ENCODE data around the gene AMIGO1. TPM values are rescaled to one million over a fixed set of nuclear protein-coding genes. Genes with fewer than 3 reads are reported as not detected.
A peak's percentile ranks its signal among the peaks of the same experiment; 100 is the strongest.

Gene AMIGO1
- 1 to 10 TPM in 1 of 2 donors, under 1 TPM in 1; 0.97 to 1.3 TPM for total RNA-seq

DNA sequence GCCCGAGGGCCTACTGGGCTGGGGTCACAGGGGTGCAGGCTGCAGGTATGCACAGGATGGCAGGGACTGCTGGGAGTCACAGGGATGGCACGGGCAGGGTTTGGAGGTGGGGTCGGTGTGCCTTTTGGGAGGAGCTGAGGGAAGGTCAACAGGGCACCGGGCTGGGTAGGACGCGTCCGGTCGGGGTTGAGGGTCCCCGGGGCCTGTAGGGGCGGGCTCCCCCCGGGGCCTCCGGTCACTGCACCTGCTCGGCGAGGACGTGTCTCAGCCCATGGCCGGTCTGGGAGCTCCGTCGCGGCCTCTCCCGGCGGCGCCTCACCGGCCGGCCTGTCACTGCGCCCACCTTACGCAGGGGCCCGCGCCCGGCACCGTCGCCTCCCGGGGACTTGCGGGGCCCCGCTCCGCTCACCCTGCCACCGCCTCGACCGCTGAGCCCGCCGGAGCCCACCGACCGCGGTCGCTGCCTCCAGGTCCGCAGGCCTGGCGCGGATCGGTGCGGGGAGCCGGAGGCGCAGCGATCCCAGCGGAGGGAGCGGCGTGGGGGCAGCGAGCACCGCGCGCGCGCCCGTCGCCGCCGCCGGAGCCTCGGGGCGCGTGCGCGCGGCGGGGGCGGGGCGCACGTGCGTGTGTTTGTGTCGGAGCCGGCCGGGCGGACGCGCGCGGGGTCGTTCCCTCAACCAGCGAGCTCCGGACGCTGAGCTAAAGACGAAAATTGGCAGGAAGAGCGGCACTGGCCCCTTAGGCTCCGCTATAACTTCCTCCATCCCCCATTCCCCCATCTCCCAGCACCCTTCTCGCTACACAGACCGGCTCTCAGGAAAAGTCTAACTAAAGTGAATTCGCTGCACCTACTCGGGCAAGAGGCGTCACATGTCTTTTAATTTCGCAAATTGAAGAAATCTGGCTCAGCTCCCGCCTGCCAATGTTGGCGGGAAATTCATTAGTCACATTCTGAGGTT, at the start of gene AMIGO1:
Gene AMIGO1, minus strand, starts transcription at position 552 of the 959 bp plus-strand sequence. CDS start 815 bp downstream, outside the sequence.
- H3K27ac Mint-ChIP-seq, result peak within 1 kb of the TSS; percentile 26 to 74
- DNase-seq (ENCODE audit: low spot score in 2 of 2) (peak in 1 of 2 donors; percentile 63), ATAC-seq (peak; percentile 62 to 70)
- H3K9me3 Mint-ChIP-seq, result no peaks in the 10 kb centered on the region
- peaks cover 0 to 10% of the 10 kb centered on the region in 2 donors for H3K36me3 Mint-ChIP-seq

GRCh38 chr1:109557520-109557919, 48.0 kb upstream of the AMIGO1 start:
- H3K36me3 Mint-ChIP-seq, result peaks cover 0 to 6% of the 10 kb centered on the region in 2 donors
- no peak for ATAC-seq
- DNase-seq (ENCODE audit: low spot score in 2 of 2), result no peak
- no peak overlapping the region for H3K27ac Mint-ChIP-seq
- no peaks in the 10 kb centered on the region for H3K9me3 Mint-ChIP-seq

GRCh38 chr1:109556563-109556962, 47.0 kb upstream of the AMIGO1 start:
- no peak for ATAC-seq
- Mint-ChIP-seq H3K36me3 (peaks cover 0 to 6% of the 10 kb centered on the region in 2 donors), H3K9me3 (no peaks in the 10 kb centered on the region), H3K27ac (no peak overlapping the region)
- DNase-seq (ENCODE audit: low spot score in 2 of 2), result no peak

- DNase-seq (ENCODE audit: low spot score in 2 of 2) (peak; percentile 90 to 96), ATAC-seq (peak; percentile 97 to 99)
- H3K36me3 Mint-ChIP-seq, result peaks cover 12 to 21% of the 10 kb centered on the region in 2 donors
- H3K9me3 Mint-ChIP-seq, result no peaks in the 10 kb centered on the region
- peak within 1 kb of the TSS; percentile 95 to 99 for H3K27ac Mint-ChIP-seq
These were observed 39.1 kb upstream of the AMIGO1 start, which contains the start of gene GNAI3 for GRCh38 chr1:109548321-109549267. TSS of gene GNAI3 (plus strand) at chr1:109548615. CDS start at chr1:109548721, 106 bp downstream.

- ATAC-seq, result no peak
- no peak for DNase-seq (ENCODE audit: low spot score in 2 of 2)
- Mint-ChIP-seq H3K27ac (peak overlapping the region; percentile 95 to 99), H3K9me3 (no peaks in the 10 kb centered on the region), H3K36me3 (peaks cover 12 to 21% of the 10 kb centered on the region in 2 donors)
These were observed 38.2 kb upstream of the AMIGO1 start for GRCh38 chr1:109547463-109548320.

- DNase-seq (ENCODE audit: low spot score in 2 of 2) (peak; percentile 74 to 90), ATAC-seq (peak; percentile 50 to 55)
- H3K27ac Mint-ChIP-seq, result peak overlapping the region; percentile 69 to 95
- H3K9me3 Mint-ChIP-seq, result no peaks in the 10 kb centered on the region
- peaks cover 12 to 21% of the 10 kb centered on the region in 2 donors for H3K36me3 Mint-ChIP-seq
These were observed 37.0 kb upstream of the AMIGO1 start for GRCh38 chr1:109546311-109547109.

- ATAC-seq (no peak), DNase-seq (ENCODE audit: low spot score in 2 of 2) (no peak)
- no peaks in the 10 kb centered on the region for H3K9me3 Mint-ChIP-seq
- H3K36me3 Mint-ChIP-seq, result peaks cover 11 to 18% of the 10 kb centered on the region in 2 donors
- H3K27ac Mint-ChIP-seq, result no peak overlapping the region
These were observed 34.6 kb upstream of the AMIGO1 start for GRCh38 chr1:109543988-109544735.

- H3K9me3 Mint-ChIP-seq, result no peaks in the 10 kb centered on the region
- ATAC-seq (no peak), DNase-seq (ENCODE audit: low spot score in 2 of 2) (no peak)
- peaks cover 4 to 11% of the 10 kb centered on the region in 2 donors for H3K36me3 Mint-ChIP-seq
- peak overlapping the region in 1 of 2 donors; percentile 27 for H3K27ac Mint-ChIP-seq
These were observed 33.9 kb upstream of the AMIGO1 start for GRCh38 chr1:109543283-109543987.

GRCh38 chr1:109542657-109543056, 33.1 kb upstream of the AMIGO1 start:
- no peak for ATAC-seq
- H3K36me3 Mint-ChIP-seq, result peaks cover 0 to 3% of the 10 kb centered on the region in 2 donors
- no peaks in the 10 kb centered on the region for H3K9me3 Mint-ChIP-seq
- DNase-seq (ENCODE audit: low spot score in 2 of 2), result no peak
- H3K27ac Mint-ChIP-seq, result no peak overlapping the region

- ATAC-seq, result no peak
- no peaks in the 10 kb centered on the region for H3K36me3 Mint-ChIP-seq
These were observed 31.6 kb upstream of the AMIGO1 start for GRCh38 chr1:109541102-109541501.

DNA sequence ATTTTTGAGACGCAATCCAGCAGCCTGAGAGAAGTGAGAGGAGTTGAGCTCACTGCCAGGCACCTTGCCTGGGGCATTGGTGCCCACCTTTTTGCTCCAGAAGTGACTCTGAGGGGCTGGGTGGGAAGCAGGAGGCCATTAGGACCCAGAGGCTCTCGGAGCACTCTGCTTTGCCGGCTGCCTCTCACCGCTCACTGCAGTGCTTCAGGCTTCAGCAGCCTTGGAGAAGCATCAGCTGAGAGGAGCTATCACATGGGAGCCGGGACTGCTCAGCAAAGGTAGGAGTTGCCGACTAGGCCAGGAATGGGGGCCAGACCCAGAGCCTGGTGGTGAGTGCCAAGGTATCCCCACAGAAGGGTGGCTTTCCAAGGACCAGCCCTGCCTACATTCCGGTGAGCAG, 30.1 kb upstream of the AMIGO1 start, which contains the start of gene GPR61:
Gene GPR61, plus strand, starts transcription at position 197 of the 400 bp plus-strand sequence. CDS start 3,151 bp downstream, outside the sequence.
- ATAC-seq (no peak), DNase-seq (ENCODE audit: low spot score in 2 of 2) (no peak)
- Mint-ChIP-seq H3K36me3 (no peaks in the 10 kb centered on the region), H3K9me3 (no peaks in the 10 kb centered on the region), H3K27ac (peak within 1 kb of the TSS in 1 of 2 donors; percentile 20)

More at GRCh38 chr1:109541102-109541501, 31.6 kb upstream of the AMIGO1 start:
- Mint-ChIP-seq H3K27ac (peak overlapping the region in 1 of 2 donors; percentile 72), H3K9me3 (no peaks in the 10 kb centered on the region)
- no peak for DNase-seq (ENCODE audit: low spot score in 2 of 2)

- ATAC-seq (no peak), DNase-seq (ENCODE audit: low spot score in 2 of 2) (no peak)
- Mint-ChIP-seq H3K36me3 (no peaks in the 10 kb centered on the region), H3K9me3 (no peaks in the 10 kb centered on the region), H3K27ac (no peak overlapping the region)
These were observed 29.5 kb upstream of the AMIGO1 start for GRCh38 chr1:109538827-109539555.

- DNase-seq (ENCODE audit: low spot score in 2 of 2) (no peak), ATAC-seq (no peak)
- no peaks in the 10 kb centered on the region for H3K36me3 Mint-ChIP-seq
- no peak overlapping the region for H3K27ac Mint-ChIP-seq
- H3K9me3 Mint-ChIP-seq, result no peaks in the 10 kb centered on the region
These were observed 28.1 kb upstream of the AMIGO1 start for GRCh38 chr1:109537450-109538178.

Data from activated naive CD4-positive, alpha-beta T cell treated with anti-CD3 and anti-CD28 coated beads, Interleukin-2, amount 50 U/mL, for 72 hours (primary cell).